K562 (cell line): Measurements from ENCODE around the gene MAST3. TPM values are rescaled to one million over a fixed set of nuclear protein-coding genes. Genes with fewer than 3 reads are reported as not detected.

Source experiments
- BRF1 ChIP-seq: IDR thresholded peaks from 3 replicates; pipeline ENCODE4 v1.6.1; 2011; ENCODE audit warnings: borderline replicate concordance, mild to moderate bottlenecking; ENCODE audit not compliant: insufficient read length; ENCODE audit errors: extremely low read depth
- CCNT2 ChIP-seq: IDR thresholded peaks from 2 replicates; pipeline ENCODE4 v1.6.1; 2011; ENCODE audit warnings: borderline replicate concordance, low read depth, mild to moderate bottlenecking, moderate library complexity, mixed read lengths, low read length; ENCODE audit not compliant: insufficient read length; ENCODE audit errors: extremely low read depth
- HDAC8 ChIP-seq: fragments of 450-650 bp; IDR thresholded peaks from 2 replicates; pipeline ENCODE4 v1.6.1; 2016; ENCODE audit warnings: mild to moderate bottlenecking, missing genetic modification characterization, moderate library complexity, missing compliant biosample characterization
- POLR2A ChIP-seq: fragments of 450-650 bp; conservative IDR thresholded peaks from 2 replicates; pipeline ENCODE4 v1.6.1; 2016
- RUNX1 ChIP-seq: sonication (generic); IDR thresholded peaks from 2 replicates; pipeline ENCODE4 v1.6.1; 2016; ENCODE audit warnings: antibody characterized with exemption, low read depth
- SMARCA5 ChIP-seq: fragments of 450-650 bp; IDR thresholded peaks from 2 replicates; pipeline ENCODE4 v1.6.1; 2016
- ZBTB1 ChIP-seq: sonication (generic); formaldehyde crosslinking; IDR thresholded peaks from 2 replicates; pipeline ENCODE4 v1.8.1; 2023; ENCODE audit warnings: missing genetic modification reagents, low read depth, mild to moderate bottlenecking, borderline replicate concordance
- ZFP1 ChIP-seq: fragments of 450-650 bp; formaldehyde crosslinking; IDR thresholded peaks from 2 replicates; pipeline ENCODE4 v1.4.0; 2020; ENCODE audit warnings: mild to moderate bottlenecking, mixed read lengths
- ZFP30 ChIP-seq: fragments of 250-450 bp; sonication (Bioruptor Pico); IDR thresholded peaks from 2 replicates; pipeline ENCODE4 v1.8.0; 2022; ENCODE audit warnings: moderate library complexity, mild to moderate bottlenecking, inconsistent platforms, borderline replicate concordance
- ZNF780A ChIP-seq: fragments of 250-450 bp; sonication (Bioruptor Pico); IDR thresholded peaks from 2 replicates; pipeline ENCODE4 v1.5.0; 2021; ENCODE audit warnings: mild to moderate bottlenecking
- ZNF830 ChIP-seq: fragments of 250-450 bp; sonication (Bioruptor Pico); IDR thresholded peaks from 2 replicates; pipeline ENCODE4 v1.5.0; 2021; ENCODE audit warnings: mild to moderate bottlenecking
- polyA plus RNA-seq, 8 experiments: library from polyadenylated mRNA; depleted of rRNA in 4 of 8; stranded (reverse) in 5 of 8; unstranded in 3 of 8; fragments of >200 nt; fragmentation: Nextera tagmentation in 2 of 8; fragmentation: Illumina TruSeq in 1 of 8; extraction: Ambion mirVana in 2 of 8; extraction: Trizol in 1 of 8; gene quantifications; 2 replicates each; pipeline versions ENCODE4 v1.2.1 to v1.2.3, GENCODE V29; 2011 to 2014; ENCODE audit warnings: inconsistent platforms in 1 of 8, missing spikeins in 1 of 8
- total RNA-seq, 7 experiments: library from RNA; depleted of rRNA in 6 of 7; stranded (reverse); fragments of >200 nt in 6 of 7; fragmentation: Illumina TruSeq in 2 of 7; extraction: Trizol in 2 of 7; gene quantifications; 2 replicates each; pipeline versions ENCODE4 v1.2.1 to v1.2.3, GENCODE V29; 2011 to 2021; ENCODE audit warnings: low replicate concordance in 1 of 7
- TF ChIP-seq, protein P1 (sequence below): sonication (generic); formaldehyde crosslinking; IDR thresholded peaks from 2 replicates; pipeline ENCODE4 v1.8.1; 2023; ENCODE audit warnings: mild to moderate bottlenecking, missing genetic modification reagents
- TF ChIP-seq, protein P2 (sequence below): fragments of 450-650 bp; formaldehyde crosslinking; IDR thresholded peaks from 2 replicates; pipeline ENCODE4 v1.4.0; 2022; ENCODE audit warnings: missing genetic modification characterization
- TF ChIP-seq, protein P3 (sequence below): sonication (generic); formaldehyde crosslinking; IDR thresholded peaks from 2 replicates; pipeline ENCODE4 v1.8.1; 2023; ENCODE audit warnings: mild to moderate bottlenecking, missing genetic modification reagents, moderate library complexity
- TF ChIP-seq, protein P4 (sequence below): fragments of 250-450 bp; sonication (Bioruptor Pico); IDR thresholded peaks from 2 replicates; pipeline ENCODE4 v1.4.0; 2020; ENCODE audit warnings: mild to moderate bottlenecking, moderate library complexity

Gene MAST3
- total and polyA plus RNA-seq, 9 of the 15 experiments (the other 6 are each of a cell fraction or from before 2014, with no cell fraction given): 0.94 to 9.9 (median 2.4) TPM

DNA sequence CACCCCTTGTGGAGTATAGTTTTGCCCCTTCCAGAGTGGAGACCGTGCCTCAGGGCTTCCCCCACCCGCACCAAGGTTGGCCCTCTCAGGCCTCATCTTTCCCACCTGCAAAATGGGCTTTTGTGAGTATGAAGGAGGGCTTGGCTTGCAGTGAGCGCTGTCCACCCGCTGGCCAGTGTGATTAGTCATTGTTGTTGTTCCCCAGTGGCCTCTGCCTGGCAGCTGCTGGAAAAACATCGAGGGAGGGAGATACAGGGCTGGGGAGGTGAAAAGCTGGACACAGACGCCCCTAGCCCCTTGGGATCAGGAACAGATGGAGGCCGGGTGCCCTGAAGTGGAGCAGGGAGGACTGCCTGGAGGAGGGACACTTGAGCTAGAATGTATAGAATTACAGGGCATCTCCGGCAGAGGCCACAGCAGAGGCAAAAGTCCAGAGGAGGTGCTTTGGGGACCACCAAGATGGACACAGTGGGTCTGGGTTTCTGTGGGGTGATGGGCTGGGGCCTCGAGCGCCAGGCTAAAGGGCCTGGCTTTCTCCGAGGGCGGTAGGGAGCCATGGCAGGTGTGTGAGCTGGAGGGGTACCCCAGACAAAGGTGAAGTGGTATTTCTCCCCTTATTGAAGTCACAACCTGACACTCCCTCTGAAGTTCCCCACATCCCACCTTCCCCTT is 6.9 kb upstream of the MAST3 start (continued):
- TF ChIP-seq, protein P1, sequence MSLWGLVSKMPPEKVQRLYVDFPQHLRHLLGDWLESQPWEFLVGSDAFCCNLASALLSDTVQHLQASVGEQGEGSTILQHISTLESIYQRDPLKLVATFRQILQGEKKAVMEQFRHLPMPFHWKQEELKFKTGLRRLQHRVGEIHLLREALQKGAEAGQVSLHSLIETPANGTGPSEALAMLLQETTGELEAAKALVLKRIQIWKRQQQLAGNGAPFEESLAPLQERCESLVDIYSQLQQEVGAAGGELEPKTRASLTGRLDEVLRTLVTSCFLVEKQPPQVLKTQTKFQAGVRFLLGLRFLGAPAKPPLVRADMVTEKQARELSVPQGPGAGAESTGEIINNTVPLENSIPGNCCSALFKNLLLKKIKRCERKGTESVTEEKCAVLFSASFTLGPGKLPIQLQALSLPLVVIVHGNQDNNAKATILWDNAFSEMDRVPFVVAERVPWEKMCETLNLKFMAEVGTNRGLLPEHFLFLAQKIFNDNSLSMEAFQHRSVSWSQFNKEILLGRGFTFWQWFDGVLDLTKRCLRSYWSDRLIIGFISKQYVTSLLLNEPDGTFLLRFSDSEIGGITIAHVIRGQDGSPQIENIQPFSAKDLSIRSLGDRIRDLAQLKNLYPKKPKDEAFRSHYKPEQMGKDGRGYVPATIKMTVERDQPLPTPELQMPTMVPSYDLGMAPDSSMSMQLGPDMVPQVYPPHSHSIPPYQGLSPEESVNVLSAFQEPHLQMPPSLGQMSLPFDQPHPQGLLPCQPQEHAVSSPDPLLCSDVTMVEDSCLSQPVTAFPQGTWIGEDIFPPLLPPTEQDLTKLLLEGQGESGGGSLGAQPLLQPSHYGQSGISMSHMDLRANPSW (CRISPR knock-in tag): no peak
- peak; percentile 96 for TF ChIP-seq SMARCA5
- TF ChIP-seq HDAC8 (tag): no peak
- TF ChIP-seq POLR2A: no peak
- TF ChIP-seq CCNT2: no peak
- TF ChIP-seq ZNF830 (CRISPR knock-in tag): no peak
- TF ChIP-seq ZFP1 (CRISPR knock-in tag): no peak
- TF ChIP-seq ZBTB1 (CRISPR knock-in tag): no peak
- TF ChIP-seq, protein P2, sequence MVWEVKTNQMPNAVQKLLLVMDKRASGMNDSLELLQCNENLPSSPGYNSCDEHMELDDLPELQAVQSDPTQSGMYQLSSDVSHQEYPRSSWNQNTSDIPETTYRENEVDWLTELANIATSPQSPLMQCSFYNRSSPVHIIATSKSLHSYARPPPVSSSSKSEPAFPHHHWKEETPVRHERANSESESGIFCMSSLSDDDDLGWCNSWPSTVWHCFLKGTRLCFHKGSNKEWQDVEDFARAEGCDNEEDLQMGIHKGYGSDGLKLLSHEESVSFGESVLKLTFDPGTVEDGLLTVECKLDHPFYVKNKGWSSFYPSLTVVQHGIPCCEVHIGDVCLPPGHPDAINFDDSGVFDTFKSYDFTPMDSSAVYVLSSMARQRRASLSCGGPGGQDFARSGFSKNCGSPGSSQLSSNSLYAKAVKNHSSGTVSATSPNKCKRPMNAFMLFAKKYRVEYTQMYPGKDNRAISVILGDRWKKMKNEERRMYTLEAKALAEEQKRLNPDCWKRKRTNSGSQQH (CRISPR knock-in tag): no peak
- TF ChIP-seq ZFP30 (CRISPR knock-in tag): no peak
- TF ChIP-seq, protein P3, sequence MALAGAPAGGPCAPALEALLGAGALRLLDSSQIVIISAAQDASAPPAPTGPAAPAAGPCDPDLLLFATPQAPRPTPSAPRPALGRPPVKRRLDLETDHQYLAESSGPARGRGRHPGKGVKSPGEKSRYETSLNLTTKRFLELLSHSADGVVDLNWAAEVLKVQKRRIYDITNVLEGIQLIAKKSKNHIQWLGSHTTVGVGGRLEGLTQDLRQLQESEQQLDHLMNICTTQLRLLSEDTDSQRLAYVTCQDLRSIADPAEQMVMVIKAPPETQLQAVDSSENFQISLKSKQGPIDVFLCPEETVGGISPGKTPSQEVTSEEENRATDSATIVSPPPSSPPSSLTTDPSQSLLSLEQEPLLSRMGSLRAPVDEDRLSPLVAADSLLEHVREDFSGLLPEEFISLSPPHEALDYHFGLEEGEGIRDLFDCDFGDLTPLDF (CRISPR knock-in tag): no peak
- TF ChIP-seq RUNX1: no peak
- no peak for TF ChIP-seq ZNF780A (CRISPR knock-in tag)
- TF ChIP-seq BRF1: no peak
- TF ChIP-seq, protein P4, sequence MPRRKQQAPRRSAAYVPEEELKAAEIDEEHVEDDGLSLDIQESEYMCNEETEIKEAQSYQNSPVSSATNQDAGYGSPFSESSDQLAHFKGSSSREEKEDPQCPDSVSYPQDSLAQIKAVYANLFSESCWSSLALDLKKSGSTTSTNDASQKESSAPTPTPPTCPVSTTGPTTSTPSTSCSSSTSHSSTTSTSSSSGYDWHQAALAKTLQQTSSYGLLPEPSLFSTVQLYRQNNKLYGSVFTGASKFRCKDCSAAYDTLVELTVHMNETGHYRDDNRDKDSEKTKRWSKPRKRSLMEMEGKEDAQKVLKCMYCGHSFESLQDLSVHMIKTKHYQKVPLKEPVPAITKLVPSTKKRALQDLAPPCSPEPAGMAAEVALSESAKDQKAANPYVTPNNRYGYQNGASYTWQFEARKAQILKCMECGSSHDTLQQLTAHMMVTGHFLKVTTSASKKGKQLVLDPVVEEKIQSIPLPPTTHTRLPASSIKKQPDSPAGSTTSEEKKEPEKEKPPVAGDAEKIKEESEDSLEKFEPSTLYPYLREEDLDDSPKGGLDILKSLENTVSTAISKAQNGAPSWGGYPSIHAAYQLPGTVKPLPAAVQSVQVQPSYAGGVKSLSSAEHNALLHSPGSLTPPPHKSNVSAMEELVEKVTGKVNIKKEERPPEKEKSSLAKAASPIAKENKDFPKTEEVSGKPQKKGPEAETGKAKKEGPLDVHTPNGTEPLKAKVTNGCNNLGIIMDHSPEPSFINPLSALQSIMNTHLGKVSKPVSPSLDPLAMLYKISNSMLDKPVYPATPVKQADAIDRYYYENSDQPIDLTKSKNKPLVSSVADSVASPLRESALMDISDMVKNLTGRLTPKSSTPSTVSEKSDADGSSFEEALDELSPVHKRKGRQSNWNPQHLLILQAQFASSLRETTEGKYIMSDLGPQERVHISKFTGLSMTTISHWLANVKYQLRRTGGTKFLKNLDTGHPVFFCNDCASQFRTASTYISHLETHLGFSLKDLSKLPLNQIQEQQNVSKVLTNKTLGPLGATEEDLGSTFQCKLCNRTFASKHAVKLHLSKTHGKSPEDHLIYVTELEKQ: no peak
